Loucy (cell line): Measurements from ENCODE around the gene FOSB.

ENCODE experiments used
- CTCF ChIP-seq: fragments of 200-600 bp; sonication (generic); conservative IDR thresholded peaks from 2 replicates; pipeline ENCODE4 v1.5.1; 2014; ENCODE audit warnings: mild to moderate bottlenecking, antibody characterized with exemption, low read length
- EZH2phosphoT487 ChIP-seq: fragments of 200-600 bp; IDR thresholded peaks from 2 replicates; pipeline ENCODE4 v1.6.1; 2018; ENCODE audit warnings: antibody characterized with exemption, mild to moderate bottlenecking, moderate library complexity, borderline replicate concordance

GRCh38 chr19:45428384-45429231 lies 39.2 kb upstream of the FOSB start:
- TF ChIP-seq CTCF, result peak; percentile 54
- TF ChIP-seq EZH2phosphoT487, result no peak
